AG09309 (cell line): ENCODE measurements around the gene CARD19.

Source experiments
- DNase-seq: peaks from one replicate; pipeline ENCODE4 v3.0.0-alpha.2; 2010; ENCODE audit warnings: low read depth
- H3K4me3 ChIP-seq: 2 replicates; pipeline ENCODE4 v1.5.1; 2011; ENCODE audit warnings: mild to moderate bottlenecking, low read depth, low read length, moderate library complexity; ENCODE audit not compliant: control insufficient read depth
- CTCF ChIP-seq: IDR thresholded peaks from 2 replicates; pipeline ENCODE4 v1.5.1; 2011; ENCODE audit warnings: mild to moderate bottlenecking, low read depth, low read length, inconsistent platforms; ENCODE audit not compliant: insufficient read depth, control insufficient read depth; ENCODE audit errors: missing control alignments

CARD19 gene

DNA sequence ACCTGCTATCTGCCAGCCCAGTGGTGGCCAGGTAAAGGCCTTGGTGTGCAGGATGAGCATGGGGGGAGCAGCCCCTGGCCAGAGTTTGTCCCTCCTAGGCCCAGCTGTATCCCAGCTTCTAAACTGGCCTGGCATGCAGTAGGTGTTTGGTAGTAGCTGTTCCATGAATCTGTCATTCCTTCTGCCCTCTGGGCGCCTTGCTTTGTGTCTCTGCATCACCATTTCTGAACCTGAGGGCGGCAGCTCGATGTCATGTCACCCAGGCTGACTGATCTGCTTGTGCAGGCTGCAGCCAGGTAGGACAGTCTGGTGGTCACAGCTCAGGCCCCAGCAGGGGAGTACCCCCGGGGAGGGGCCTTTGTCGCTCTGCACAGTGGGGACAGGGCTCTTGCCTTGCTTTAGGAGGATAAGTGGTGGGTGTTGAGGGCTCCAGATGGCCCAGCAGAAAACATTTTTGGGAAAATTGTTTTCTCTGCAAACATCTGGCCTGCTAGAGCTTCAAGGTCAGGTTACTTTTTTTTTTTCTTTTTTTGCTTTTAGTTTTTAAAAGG, 42.2 kb upstream of the CARD19 start:
- no peak overlapping the region for H3K4me3 ChIP-seq
- no peak for DNase-seq
- no peak for TF ChIP-seq CTCF

- H3K4me3 ChIP-seq, result no peak overlapping the region
- TF ChIP-seq CTCF, result no peak
- no peak for DNase-seq
Measured at GRCh38 chr9:93054758-93055704, 41.0 kb upstream of the CARD19 start.

DNA sequence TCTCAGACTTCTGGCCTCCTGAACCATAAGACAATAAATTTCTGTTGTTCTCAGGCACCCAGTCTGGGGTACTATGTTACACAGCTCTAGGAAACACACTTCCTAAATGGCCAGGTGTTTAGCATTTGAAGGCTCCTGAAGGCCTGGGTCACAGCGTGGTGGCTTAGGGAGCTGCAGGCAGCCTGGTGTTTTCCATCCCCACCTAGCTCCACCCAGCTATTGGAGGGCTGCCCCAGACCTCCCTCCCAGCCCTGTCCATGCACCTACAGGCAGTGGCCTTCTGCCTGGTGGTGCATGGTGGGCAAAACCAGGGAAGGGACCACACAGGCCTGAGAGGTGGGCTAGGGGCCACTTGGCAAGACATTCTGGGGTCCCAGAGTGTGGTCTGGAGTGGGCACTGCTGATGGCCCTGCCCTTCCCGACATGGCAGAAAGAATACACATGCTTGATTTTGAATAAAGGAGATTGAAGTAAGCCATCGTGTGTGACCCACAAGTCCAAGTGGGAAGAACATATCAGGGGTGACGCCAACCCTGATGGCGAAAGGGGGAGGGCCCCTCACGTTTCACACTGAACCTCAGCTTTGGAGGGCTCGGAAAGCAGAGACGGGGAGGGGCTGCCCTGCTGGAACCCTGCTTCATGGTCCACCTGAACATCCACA, 38.8 kb upstream of the CARD19 start:
- DNase-seq, result no peak
- no peak overlapping the region for H3K4me3 ChIP-seq
- no peak for TF ChIP-seq CTCF

DNA sequence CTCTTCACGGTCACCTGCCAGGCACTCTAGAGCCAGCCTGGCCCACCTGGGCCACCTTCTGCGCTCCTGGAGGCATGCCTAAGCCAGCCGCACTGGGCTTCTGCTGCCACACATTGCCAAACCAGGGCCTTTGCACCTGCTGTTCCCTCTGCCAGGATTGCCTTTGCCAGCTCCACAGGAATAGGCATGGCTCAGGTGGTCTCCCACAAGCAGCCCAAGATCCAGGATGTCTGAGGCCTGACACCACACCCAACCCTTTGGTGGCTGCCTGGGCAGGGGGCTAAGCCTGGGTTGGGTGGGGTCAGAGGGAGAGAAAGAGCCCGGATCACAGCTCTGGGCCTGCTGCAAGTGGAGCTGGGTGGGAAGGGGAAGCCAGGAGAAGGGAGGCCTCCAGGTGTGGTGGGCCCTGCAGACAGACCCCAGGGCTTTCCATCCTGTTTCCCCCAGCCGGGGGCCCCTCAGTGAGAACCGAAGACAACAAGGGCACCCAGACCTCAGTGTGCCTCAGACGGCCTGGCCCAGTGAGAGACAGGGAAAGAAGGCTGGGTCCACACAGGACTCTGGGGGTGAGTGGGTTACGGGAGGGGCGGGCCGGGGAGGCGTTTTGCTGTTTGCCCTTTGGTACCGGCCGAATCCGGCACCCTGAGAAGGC, 38.2 kb upstream of the CARD19 start:
- H3K4me3 ChIP-seq, result no peak overlapping the region
- no peak for TF ChIP-seq CTCF

GRCh38 chr9:93058355-93059010, 37.5 kb upstream of the CARD19 start, which contains the start of gene SUSD3:
Gene SUSD3 (plus strand): TSS chr9:93058701. CDS start chr9:93058743, 42 bp downstream.
- no peak for DNase-seq
- H3K4me3 ChIP-seq, result no peak within 1 kb of the TSS
- TF ChIP-seq CTCF, result no peak

More for the DNA sequence above, 38.2 kb upstream of the CARD19 start:
- DNase-seq, result no peak
